Sigmoid colon (tissue), 4 donors: ENCODE data around the gene SLC25A43.

ENCODE experiments used
- EP300 ChIP-seq, 4 donors: sonication (generic); formaldehyde crosslinking; IDR thresholded peaks; one replicate each; pipeline ENCODE4 v1.6.1; 2017; ENCODE audit warnings: antibody characterized with exemption in 4 of 4
- POLR2A ChIP-seq, 2 donors: fragments of 450-650 bp; IDR thresholded peaks; one replicate each; pipeline ENCODE4 v1.6.1; 2016; ENCODE audit warnings: antibody characterized with exemption in 2 of 2, mild to moderate bottlenecking in 2 of 2, moderate library complexity in 2 of 2
- POLR2AphosphoS5 ChIP-seq, 4 donors: sonication (generic); formaldehyde crosslinking; IDR thresholded peaks; one replicate each; pipeline ENCODE4 v1.6.1; 2017; ENCODE audit warnings: antibody characterized with exemption in 4 of 4
- TF ChIP-seq, protein P1 (sequence below), 4 experiments: fragments of 450-650 bp in 3 of 4; fragments of 200-600 bp in 1 of 4; IDR thresholded peaks; one replicate each; pipeline ENCODE4 v1.5.1; 2016 to 2019; ENCODE audit warnings: antibody characterized with exemption in 4 of 4, mild to moderate bottlenecking in 3 of 4, moderate library complexity in 2 of 4

DNA sequence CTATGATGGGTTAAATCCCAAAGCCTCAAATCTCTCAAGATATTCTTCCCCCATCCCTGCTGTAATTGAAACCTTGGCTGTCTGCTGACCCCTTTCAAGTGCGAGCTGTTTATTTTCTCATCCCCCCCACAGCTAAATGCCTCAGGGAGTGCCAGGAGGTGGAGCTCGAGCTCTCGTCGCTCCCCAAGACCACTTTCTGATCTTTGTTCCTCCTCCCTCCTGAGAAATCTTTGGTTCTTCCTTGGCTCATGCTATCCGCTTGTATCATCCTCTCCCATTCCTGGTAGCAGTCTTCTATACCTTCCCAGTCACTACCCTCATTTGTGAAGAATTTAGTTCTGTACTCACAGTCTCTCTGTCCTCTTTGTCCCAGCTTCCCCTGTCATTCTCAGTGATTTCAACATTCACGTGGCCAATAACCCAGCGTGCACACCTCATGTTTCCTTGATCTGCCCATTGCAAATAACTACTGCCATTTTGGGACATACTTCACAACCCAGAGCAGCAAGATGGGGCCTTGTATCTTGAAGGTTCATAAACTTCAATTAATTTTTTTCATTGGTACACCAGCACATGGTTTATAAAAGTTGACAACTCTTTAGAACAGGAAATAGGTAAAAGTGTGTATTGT lies 9.2 kb upstream of the SLC25A43 start:
- TF ChIP-seq POLR2AphosphoS5 (IDR thresholded peaks at IDR 0.05) (no peak), POLR2A (IDR thresholded peaks at IDR 0.05) (no peak), EP300 (IDR thresholded peaks at IDR 0.05) (no peak)
- TF ChIP-seq, protein P1, sequence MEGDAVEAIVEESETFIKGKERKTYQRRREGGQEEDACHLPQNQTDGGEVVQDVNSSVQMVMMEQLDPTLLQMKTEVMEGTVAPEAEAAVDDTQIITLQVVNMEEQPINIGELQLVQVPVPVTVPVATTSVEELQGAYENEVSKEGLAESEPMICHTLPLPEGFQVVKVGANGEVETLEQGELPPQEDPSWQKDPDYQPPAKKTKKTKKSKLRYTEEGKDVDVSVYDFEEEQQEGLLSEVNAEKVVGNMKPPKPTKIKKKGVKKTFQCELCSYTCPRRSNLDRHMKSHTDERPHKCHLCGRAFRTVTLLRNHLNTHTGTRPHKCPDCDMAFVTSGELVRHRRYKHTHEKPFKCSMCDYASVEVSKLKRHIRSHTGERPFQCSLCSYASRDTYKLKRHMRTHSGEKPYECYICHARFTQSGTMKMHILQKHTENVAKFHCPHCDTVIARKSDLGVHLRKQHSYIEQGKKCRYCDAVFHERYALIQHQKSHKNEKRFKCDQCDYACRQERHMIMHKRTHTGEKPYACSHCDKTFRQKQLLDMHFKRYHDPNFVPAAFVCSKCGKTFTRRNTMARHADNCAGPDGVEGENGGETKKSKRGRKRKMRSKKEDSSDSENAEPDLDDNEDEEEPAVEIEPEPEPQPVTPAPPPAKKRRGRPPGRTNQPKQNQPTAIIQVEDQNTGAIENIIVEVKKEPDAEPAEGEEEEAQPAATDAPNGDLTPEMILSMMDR (IDR thresholded peaks at IDR 0.05) = no peak
